GM18867 (cell line): Measurements from ENCODE around the gene PTPRN2.
"Not testable (repeated sequence)": the region's sequence is repeated elsewhere in the genome, so short reads cannot be mapped to it uniquely, and the experiment has no call there.

Experiments
- ATAC-seq: cut with Tn5 transposase; IDR thresholded peaks from one replicate; pipeline ENCODE4 v1.9.1; 2021; ENCODE audit warnings: mild to moderate bottlenecking, moderate library complexity; ENCODE audit not compliant: unreplicated experiment

PTPRN2 gene

DNA sequence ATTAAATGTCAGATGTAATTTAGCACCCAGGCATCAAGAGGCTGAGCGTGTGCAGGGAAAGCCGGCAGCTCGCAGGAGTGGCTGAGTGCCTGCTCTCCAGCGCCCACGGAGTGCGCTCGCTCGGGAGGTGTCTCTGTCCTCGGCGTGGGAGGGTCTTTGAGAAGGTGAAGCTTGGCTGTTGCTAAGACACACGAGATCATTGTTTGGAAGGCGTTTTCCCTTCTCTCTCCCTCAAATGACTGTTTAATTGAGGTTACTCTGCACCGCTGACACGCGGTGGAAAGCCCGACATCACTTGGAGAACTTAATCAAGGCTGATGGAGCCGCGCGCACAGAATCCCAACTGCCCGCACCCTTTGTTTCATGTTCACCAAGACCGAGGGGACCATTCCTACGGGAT is 836.2 kb downstream of the PTPRN2 start:
- no peak for ATAC-seq

DNA sequence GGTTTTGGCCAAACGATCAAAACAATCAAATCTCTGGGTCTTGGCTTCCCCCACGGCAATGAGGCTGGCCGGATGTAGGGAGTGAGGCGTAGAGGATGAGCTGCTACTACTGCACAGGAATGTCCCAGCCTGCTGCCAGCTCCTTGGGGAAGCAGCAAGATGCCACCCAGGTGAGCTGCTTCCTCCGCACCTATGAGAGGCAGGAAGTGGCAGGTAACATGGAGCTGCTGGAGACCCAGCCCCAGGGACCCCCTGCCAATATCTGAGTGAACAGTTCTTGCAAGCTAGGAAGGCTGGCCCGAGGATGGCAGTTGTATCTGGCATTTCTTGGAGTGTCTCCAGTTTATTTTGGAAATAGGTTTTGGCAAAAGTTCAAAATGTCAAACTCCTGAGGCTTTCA is 837.3 kb downstream of the PTPRN2 start:
- ATAC-seq: no peak

DNA sequence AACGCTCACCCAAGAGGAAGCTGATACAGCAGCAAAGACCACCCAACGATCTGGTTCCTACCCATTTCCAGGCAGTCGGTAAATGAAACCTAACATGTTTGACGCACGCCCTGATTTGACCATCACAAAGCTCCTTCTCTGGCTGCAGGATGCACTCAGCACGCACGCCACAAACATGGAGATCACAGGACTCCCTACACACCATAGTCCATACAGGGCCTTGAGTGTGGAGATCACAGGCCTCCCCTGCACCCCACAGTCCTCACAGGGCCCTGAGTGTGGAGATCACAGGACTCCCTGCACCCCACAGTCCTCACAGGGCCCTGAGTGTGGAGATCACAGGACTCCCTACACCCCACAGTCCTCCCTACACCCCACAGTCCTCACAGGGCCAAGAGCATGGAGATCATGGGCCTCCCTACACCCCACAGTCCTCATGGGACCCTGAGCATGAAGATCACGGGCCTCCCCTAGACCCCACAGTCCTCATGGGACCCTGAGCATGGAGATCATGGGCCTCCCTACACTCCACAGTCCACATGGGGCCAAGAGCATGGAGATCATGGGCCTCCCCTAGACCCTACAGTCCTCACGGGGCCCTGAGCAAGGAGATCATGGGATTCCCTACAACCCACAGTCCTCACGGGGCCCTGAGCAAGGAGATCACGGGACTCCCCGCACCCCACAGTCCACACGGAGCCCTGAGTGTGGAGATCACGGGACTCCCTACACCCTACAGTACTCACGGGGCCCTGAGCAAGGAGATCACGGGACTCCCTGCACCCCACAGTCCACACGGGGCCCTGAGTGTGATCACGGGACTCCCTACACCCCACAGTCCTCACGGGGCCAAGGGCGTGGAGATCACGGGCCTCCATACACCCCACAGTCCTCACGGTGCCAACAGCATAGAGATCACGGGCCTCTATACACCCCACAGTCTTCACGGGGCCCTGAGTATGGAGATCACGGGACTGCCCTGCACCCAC is 841.6 kb downstream of the PTPRN2 start:
- ATAC-seq: no peak

DNA sequence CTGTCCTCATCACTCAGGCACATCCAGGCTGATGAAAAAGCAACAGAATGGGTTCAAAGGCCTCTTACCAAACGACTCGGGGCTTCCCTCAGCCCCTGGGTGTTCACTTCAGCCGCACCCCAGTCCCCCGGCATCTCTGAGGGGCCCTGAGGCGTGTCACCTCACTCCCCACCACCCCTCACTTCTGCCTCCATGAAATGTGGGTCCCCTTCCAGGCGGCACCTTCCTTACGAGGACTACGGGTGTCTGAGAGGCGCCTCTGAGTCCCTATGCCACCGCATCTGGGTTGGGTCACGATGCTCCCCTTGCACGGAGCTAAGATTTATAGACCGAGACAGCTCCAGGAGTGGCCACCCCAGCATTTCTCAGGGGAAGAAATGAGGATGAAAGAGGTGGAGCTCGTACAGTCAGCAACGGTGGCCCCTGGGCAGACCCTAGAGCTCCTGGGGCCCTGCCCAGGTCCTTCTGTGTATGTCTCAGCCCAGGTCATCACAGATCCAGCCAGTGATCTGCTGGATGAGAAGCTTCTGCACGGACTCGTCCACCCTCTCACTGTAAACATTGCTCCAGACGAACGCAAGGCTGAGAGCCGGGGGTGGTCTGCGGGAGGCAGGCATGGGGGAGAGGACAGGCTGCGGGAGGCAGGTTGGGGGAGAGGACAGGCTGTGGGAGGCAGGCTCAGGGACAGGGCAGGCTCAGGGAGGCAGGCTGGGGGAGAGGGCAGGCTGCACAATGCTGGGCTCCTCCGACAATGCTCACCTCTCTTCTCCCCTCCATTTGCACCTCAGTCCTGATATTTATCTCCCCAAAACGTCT is 842.6 kb downstream of the PTPRN2 start:
- no peak for ATAC-seq

DNA sequence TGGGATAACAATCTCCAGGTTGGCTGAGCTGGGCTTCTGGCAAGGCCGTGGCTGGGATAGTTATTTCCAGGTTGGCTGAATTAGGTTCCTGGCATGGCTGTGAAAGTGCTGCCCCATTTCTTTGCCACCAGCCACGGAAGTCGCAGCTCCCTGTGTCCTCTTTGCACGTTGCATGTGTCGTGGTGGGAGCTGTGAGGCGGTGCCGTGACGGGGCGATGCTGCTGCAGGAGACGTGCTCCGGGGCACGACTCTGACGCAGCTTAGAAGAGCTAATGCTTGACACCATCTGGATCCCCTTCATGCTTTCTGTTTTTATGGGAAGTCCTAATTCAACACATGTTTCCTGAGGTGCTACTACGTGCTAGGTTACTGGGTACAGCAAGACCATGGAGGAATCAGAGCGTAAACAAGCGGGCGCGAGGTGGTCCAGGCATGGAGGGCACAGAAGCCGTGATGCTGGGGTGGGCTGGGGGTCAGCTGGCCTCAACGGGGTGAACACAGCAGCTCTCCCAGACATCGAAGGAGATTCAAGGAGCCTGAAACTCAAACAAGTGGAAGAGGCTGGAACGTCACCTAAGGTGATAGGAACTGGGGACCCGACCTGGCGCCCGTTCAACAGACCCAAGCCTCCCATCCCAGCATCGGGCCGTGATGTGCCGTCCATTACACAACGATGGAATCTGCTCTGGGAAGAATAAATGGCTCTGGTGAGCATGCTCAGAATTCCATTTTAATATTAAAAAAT is 843.7 kb downstream of the PTPRN2 start:
- ATAC-seq: no peak

DNA sequence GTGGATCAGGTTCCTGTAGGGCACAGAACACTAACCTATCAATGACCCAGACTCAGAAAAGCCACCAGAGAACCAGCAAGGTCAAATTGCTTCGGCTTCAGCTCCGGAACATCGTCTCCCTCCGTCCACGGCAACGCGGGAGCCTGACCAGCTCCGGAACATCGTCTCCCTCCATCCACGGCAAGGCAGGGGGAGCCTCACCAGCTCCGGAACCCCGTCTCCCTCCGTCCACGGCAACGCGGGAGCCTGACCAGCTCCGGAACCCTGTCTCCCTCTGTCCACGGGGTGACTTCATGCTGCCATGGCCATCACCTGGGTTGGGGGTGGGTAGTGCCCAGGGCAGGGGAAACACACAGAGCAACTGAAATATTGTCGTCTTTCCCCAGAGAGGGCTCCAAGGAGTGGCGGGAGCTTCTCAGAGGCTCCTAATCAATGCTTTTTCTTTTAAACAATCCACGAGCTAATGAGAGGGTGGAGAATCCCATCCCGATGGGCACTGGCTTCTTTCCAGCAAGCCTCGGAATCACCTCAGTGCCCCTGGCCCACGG is 847.3 kb downstream of the PTPRN2 start:
- ATAC-seq: no peak

DNA sequence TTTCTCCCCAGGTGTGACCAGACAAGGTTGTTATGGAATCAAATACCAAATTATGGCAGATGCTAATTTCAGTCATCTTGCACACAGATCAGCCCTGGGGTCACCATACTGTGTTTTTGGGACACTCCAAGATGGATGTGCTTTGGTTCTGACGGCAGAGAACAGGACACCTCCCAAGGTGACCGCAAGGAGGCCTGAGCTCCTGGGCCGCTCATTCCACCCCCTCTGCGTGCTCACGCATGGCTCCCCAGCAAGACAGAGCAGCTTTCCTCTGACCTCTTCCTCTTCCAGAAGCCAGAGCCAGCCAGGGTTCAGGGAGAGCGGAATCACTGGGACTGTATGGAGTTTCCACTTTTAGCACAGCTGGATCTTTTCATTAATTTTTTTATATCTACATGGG is 848.0 kb downstream of the PTPRN2 start:
- ATAC-seq: no peak

DNA sequence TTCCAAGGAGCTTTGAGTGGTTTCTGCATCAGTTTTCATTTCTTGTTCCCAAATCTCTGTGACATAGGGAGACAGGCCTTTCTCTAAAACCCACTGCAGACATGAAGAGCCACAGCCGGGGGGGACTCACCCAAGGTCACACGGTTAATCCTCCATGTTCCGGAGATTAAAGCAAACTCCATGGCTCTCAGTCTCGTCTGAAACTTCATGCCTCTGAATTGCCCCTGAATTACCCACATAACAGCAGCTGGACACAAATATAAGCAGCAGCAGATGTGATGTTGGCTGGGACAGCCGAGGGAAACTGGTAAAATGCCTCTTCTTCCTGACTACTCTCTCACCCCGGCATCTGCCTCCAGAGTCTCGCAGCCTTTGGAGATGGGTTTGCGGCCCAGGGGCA is 848.6 kb downstream of the PTPRN2 start:
- no peak for ATAC-seq

DNA sequence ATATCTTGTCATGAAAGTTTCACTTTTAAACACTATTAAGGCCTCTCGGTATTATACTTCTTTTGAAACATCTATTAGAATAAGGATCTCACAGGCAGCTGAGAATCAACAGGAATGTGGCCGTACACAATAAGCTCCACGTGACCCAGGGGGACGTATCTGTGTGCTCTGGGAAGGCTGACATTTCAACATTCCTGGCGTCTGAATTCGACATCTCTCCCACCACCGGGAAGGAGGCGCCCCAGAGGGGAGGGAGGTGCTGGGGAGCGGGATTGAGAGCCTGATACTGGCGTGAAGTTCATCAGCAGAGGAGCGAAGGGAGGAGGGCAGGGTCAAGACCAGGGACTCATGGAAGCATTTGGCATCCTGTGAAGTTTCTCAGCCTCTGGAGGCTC is 849.6 kb downstream of the PTPRN2 start:
- no peak for ATAC-seq

DNA sequence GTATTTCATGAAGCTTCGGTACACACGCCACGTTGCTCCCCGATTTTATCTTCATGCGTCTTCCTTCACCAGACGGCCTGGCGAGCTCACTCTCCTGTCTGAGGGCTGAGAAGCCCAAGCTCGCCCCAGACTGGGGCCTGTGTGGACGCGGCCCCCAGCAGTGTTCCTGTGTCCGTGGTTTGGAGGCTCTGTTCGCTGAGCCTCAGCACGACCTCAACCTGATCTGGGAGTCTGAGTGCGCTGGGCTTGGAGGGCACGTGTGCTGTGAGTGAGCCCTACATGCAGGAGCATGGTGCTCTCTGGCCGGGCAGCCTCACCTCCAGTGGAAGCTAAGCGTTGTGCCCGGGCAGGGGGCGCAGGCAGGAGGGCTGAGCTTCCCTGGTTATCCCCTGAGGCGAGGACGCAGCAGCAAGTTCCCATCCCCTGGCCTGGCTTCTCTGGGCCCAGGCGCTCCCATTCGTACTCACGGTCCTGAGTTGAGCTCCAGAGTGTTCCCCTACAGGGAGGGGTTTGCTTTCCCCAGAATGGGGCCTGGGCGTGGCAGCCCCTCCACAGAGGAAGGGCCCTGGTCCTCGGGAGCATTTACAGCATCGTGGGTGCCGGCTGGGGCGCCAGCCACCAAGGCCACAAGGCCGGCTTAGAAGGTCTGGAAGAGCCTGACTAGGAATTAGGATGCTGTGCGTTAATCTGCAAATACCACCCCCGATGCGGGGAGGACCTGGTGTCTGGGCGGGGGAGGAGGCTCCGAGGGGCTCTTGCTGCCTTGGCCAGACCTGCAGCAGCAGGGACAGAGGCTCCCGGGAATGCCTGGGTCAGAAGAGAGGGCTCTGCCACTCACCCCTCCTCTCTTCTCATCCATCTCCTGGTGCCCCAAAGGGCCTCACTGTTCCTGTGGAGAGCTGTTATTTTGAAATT is 850.2 kb downstream of the PTPRN2 start:
- ATAC-seq: no peak

DNA sequence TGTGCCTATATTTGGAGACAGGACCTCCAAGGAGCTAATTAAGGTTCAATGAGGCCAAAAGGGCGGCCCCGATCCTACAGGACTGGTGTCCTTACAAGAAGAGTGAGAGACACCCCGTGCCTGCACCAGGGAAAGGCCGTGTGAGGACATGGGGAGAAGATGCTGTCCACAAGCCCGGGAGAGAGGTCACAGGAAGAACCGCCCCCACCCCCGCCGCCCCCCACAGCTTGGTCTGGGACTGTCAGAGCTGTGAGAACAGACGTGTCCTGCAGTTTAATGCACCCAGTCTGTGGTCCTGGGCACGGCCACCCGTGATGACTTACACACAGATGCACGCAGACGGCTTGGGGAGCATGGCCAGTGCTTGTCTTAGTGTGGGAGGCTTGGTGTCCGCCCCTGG is 851.3 kb downstream of the PTPRN2 start:
- ATAC-seq: no peak

DNA sequence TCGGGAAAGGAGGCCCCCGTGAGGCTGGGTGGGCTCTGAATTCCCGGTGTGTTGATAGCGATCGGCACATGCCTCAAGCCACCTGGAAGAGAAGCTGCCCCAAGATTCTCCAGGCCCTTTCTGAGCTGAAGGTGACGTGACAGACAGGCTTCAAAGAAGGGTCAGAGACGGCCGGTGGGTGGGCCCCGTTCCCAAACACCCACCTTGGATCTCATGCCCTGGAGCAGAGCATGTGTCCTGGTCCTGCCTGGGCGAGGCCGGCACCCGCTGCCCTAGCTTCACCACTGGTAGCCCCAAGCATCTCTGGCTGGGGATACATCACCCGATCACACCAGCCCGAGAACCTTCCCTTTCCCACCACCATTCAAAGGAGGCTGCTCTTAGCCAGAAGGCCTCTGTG is 851.8 kb downstream of the PTPRN2 start:
- no peak for ATAC-seq

DNA sequence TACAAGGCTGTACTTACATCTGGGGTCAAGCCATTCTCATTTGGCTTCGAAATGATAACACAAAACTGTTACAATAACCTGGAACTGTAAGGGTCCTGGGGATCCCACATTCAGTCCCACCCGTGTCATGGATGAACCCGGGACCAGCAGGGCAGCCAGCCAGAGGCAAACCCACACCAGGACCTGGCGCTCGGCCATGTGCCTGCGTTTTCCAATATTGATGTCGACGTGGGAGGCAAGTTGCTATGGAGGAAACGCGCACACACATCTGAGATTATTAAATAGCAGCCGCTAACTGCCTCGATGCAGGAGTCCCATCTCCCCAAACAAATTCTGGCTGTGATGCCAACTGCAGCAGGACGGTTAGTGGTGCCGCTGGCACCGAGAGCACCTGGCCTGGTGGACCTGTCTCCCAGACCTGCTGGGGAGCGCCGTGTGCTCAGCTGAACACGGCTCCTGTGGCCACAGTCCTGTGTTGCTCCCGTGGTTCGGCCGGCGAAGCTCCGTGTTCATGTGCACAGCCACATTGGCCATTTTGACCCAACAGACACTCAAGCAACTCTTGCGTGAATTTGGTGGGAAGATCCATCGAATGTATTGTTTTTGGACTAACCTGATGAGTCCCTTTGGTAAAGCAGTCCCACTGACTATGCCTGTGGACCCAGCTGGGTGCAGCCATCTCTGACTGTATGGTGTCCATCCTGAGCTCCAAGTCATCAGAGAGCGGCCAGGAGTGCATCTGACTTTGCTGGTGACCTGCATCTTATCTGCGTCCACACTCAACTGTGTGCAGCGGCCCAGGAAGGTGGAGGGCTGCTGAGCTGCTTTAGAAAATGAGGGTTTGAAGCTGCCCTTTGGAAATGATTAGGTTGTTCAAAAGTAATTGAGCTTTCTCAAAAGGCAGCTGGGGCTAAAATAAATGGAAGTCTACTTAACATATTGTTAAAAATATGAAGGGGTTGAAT is 852.7 kb downstream of the PTPRN2 start:
- no peak for ATAC-seq

DNA sequence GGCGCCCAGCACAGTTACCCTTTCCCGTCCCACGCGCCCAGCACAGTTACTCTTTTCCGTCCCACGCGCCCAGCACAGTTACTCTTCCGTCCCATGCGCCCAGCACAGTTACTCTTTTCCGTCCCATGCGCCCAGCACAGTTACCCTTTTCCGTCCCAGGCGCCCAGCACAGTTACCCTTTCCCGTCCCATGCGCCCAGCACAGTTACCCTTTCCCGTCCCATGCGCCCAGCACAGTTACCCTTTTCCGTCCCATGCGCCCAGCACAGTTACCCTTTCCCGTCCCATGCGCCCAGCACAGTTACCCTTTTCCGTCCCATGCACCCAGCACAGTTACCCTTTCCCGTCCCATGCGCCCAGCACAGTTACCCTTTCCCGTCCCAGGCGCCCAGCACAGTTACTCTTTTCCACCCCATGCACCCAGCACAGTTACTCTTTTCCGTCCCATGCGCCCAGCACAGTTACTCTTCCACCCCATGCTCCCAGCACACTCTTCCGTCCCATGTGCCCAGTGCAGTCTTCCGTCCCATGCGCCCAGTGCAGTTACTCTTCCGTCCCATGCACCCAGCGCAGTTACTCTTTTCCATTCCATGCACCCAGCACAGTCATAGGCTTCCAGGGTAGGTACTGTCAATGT is 853.7 kb downstream of the PTPRN2 start:
- ATAC-seq: not testable (repeated sequence)

DNA sequence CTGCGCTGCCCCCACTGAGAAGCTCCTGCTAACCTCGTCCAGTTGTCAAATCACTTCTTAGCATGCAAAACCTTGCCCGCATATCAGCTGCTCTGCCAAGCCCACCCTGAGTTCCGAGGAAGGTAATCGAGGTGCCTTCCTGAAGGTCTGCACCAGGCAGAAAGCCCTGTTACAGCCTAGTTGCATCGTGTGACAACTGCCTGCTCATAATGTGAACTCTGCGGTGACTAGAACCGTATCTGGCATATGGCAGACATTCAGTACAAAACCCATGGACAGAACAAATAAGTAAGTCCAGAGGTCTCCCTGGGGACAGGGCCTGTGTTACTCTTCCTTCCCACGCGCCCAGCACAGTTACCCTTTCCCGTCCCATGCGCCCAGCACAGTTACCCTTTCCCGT is 856.5 kb downstream of the PTPRN2 start:
- ATAC-seq: no peak

DNA sequence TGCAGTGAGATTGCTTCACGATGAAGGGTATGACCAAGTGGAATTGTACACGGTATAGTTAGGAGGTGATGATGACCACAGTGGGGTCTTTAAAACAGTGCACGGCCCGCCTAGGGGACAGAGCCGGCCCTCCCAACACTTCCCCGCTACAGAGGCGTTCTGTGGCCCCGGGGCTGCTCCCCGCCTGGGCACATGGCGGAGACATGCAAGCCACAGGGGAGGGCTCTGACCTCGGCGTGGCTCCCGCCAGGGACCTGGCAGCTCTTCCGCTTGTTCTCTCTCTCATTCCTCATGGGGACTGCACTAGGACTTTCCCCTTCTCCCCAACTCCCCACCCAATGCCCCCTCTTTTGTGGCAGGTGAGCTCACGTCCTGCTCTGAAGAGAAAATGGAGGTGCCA is 857.0 kb downstream of the PTPRN2 start:
- no peak for ATAC-seq

DNA sequence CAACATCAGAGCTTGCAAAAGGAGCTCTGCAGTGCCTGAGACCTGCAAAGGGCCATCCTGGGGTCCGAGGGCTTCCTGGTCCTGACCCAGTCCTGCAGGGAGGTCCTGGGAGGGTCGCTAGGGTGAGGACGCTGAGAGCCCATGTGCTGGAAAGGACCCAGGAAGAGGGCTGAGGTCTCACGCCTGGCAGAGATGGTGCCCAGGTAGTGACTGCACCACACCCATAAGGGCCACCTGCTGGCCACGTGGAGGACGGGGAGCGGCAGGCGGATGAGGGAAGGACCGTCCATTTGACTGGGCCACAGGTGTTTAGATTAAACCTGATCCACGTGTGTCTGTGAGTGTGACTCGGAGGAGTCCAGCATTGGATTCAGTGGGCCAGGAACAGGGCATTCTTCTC is 858.1 kb downstream of the PTPRN2 start:
- ATAC-seq: no peak

DNA sequence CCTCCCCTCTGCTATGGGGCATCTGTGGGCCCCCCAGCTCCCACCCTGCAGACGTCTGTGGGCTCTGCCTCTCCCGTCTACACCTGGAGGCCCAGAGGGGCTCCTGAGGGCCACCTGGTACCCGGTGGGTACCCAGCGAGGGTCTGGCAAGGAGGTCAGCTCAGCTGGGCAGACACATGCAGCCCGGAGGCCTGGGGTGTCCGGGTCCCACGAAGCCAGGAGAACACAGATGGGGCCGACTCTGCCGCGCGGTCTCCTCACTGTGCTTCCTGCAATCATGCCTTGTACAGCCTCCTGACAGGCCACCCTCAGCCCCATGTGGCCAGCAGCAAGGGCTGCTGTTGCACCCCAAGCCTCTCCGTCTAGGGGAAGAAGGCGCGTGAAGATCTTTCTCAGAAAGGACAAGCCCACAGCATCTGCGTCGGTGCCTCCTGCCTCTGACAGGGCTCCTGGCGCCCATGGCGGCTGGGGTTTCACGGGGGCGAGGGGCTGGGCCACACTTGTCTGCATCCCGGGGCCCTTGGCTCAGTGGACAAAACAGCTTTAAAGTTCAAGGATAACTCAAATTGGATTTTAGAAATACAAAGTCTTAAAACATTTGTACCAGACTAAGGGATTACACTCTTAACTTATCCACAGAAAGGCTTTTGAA is 859.5 kb downstream of the PTPRN2 start:
- no peak for ATAC-seq
